VCaP (cell line): Measurements from ENCODE around the gene MEF2C.

Experiments
- H3K27ac ChIP-seq: fragments of 450-650 bp; 2 replicates; pipeline ENCODE4 v1.5.1; 2017
- CTCF ChIP-seq: fragments of 450-650 bp; conservative IDR thresholded peaks from 2 replicates; pipeline ENCODE4 v1.5.1; 2017; ENCODE audit warnings: mild to moderate bottlenecking, moderate library complexity

MEF2C gene

DNA sequence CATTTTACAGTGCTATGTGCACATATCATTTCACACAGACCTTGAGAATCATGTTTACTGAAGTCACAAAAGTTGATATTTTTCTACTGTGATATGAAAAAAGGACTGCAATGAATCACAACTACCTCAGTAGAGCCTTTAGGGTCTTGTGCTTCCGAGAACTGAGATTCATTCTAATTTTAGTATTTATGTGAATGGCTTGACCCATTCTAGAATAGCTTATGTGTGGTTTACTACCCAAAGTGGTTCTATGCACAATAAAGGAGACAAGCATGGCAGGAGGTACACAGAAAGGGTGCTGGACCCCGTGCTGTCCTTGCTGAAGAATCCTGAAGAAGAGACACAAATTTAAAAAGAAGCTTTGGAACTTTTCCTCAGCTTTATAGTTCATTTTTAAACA is 28.2 kb downstream of the MEF2C start:
- TF ChIP-seq CTCF: no peak
- H3K27ac ChIP-seq: no peak overlapping the region

- no peak for TF ChIP-seq CTCF
- H3K27ac ChIP-seq: no peak overlapping the region
Measured at GRCh38 chr5:88847420-88847819, 35.6 kb downstream of the MEF2C start.

GRCh38 chr5:88846434-88846833 is 36.5 kb downstream of the MEF2C start:
- no peak for TF ChIP-seq CTCF

GRCh38 chr5:88845081-88845697 is 37.8 kb downstream of the MEF2C start:
- TF ChIP-seq CTCF: no peak
- no peak overlapping the region for H3K27ac ChIP-seq

More at GRCh38 chr5:88846434-88846833, 36.5 kb downstream of the MEF2C start:
- no peak overlapping the region for H3K27ac ChIP-seq

GRCh38 chr5:88842784-88843183 is 40.2 kb downstream of the MEF2C start:
- no peak for TF ChIP-seq CTCF
- H3K27ac ChIP-seq: no peak overlapping the region

DNA sequence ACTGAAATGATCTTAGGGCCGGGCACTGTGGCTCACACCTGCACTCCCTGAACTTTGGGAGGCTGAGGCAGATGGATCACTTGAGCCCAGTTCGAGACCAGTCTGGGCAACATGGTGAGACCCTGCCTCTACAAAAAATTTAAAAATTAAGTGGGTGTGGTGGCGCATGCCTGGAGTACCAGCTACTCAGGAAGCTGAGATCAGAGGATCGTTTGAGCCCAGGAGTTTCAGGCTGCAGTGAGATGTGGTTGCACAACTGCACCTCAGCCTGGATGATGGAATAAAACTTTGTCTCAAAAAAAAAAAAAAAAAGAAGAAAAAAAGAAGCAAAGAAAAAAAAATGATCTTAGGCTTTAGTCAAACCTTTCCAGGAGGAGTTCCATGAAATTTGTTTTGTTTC is 41.8 kb downstream of the MEF2C start:
- H3K27ac ChIP-seq: no peak overlapping the region
- no peak for TF ChIP-seq CTCF

DNA sequence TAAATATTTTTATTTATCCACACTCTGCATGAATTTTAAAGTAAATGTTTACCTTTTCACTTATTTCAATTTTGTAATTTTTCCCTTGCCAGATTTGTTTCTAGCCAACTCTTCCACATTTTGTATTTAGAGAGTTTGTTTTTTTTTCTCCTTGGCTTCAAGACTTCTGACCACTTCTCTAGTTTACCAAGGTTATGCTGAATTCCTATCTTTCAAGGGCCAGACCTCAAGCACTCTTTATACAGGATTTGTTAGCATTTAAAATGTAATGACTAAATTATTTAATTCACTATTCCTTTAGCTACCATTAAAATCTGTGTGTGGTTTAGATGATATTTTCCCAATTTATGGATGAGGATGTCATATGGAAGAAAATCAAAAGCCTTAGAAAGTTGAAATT is 42.5 kb downstream of the MEF2C start:
- TF ChIP-seq CTCF: no peak
- no peak overlapping the region for H3K27ac ChIP-seq
